Activated naive CD4-positive, alpha-beta T cell treated with Interleukin-2 at 50 U/mL for 16 hours (primary cell): ENCODE results near the gene PIH1D2.
A peak's percentile ranks its signal among the peaks of the same experiment; 100 is the strongest.
"Not testable (repeated sequence)": the region's sequence is repeated elsewhere in the genome, so short reads cannot be mapped to it uniquely, and the experiment has no call there.

Experiments
- DNase-seq: peaks from one replicate; pipeline ENCODE4 v3.0.0-alpha.2; 2020

Gene PIH1D2

GRCh38 chr11:112050721-112051120 lies 23.1 kb downstream of the PIH1D2 start:
- no peak for DNase-seq

DNA sequence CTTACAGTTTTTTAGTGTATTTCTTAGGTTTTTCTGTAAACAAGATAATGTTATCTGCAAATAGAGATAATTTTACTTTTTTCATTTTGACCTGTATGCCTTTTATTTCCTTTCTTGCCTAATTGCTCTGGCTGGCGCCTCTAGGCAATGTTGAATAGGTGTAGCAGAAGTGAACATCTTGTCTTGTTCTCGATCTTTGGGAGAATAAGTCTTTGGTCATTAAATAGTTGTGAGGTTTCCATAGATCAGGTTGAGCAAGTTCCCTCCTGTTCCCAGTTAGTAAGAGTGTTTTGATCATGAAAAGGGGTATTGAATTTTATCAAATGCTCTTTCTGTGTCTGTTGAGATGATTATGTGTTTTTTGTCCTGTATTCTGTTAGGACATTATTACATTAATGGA lies 24.0 kb downstream of the PIH1D2 start:
- DNase-seq = no peak

GRCh38 chr11:112048256-112048655 lies 25.6 kb downstream of the PIH1D2 start:
- not testable (repeated sequence) for DNase-seq

- DNase-seq = not testable (repeated sequence)
These were observed 27.2 kb downstream of the PIH1D2 start for GRCh38 chr11:112046647-112047046.

DNA sequence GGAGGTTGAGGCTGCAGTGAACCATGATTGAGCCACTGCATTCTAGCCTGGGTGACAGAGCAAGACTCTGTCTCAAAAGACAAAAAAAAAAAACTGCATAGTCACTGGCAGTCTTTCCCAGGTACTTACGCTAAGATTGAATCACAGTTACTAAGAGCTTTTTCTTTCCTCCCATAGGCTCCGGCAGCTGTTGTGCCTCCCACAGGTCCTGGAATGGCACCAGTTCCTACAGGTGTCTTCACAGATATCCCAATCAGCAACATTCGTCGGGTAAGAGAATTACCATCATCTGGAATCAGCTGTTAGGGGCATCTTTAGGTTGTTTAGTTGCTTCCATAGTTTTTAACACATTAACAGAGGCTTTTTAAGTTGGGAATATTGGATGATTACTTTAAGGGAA lies 28.9 kb downstream of the PIH1D2 start:
- no peak for DNase-seq

DNA sequence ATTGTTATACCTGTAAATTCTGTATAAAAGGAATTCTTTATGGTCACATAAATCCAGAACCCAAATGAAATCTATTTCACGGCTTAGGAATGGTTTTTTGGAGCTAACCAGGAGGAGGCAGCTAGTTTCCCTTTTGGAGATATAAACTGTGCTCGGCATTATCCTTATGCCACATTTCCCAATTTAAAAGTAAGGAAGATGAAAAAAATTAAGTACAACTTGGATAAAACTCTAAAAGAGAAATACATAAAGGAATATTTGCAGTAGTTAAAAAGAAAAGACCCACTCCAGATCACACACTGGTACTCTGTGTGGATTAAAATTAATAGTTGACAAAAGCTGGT lies 30.9 kb downstream of the PIH1D2 start:
- DNase-seq = no peak

- DNase-seq = no peak
These were observed 31.5 kb downstream of the PIH1D2 start for GRCh38 chr11:112042161-112042960.

- DNase-seq = no peak
These were observed 36.3 kb downstream of the PIH1D2 start for GRCh38 chr11:112037527-112037926.

- no peak for DNase-seq
These were observed 39.9 kb downstream of the PIH1D2 start for GRCh38 chr11:112033902-112034301.

GRCh38 chr11:112029460-112029859 lies 44.4 kb downstream of the PIH1D2 start:
- no peak for DNase-seq

- DNase-seq = not testable (repeated sequence)
These were observed 46.9 kb downstream of the PIH1D2 start for GRCh38 chr11:112026784-112027410.

DNA sequence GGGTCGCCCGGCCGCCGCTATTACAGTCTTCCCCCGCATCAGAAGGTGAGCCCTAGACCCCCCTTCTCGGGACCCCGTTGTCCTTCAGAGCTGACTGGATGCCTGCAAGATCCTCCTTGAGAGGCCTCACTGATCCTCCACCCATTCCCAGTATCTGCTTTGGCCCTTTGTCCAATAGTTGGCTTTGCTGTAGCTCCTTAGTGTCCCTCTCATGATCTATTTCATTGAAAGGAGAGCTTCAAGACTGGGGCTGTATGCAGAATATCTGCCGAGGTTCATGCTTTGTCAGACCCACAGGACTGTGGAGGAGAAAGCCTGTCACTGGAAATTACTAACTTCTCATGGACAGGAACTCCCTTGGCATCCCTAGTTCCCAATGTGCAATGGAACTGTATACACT lies 48.1 kb downstream of the PIH1D2 start:
- DNase-seq = no peak

DNA sequence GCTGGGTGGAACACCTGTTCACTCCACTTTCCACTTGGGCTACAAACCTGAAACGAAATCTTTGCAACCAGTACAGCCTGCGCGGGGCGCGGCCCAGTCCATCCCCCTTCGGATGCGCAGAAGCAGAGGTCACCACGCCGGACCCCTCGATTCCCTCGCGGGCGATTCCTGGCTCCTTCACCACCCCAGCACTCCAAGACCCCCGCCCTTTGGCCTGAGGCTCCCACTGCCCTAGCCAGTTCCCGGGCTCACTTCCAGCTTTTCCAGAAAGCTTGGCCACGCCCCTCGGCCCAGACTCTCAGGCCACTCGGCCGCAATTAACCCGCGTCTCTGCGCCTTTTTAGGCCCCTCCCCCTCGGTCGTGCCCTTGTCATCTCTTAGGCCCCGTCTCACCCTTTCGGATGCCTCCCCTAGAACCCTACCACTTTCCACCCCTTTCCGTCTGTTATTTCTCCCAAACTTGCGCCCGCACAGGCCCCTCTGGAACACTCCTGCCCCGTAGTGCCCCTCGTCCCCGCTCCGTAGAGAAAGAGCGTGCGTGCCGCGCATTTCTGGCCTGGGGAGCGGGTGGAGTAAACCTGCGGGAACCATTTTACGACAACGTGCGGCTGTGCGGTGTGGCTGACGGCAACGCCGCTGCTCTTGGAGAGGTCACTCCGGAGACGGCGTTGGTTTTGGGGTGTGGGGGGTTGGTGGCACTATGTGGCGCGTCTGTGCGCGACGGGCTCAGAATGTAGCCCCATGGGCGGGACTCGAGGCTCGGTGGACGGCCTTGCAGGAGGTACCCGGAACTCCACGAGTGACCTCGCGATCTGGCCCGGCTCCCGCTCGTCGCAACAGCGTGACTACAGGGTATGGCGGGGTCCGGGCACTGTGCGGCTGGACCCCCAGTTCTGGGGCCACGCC lies 48.8 kb downstream of the PIH1D2 start, which contains the start of gene DLAT:
DLAT (plus strand) TSS at position 636 of the 906 bp plus-strand sequence; CDS start at position 701, 65 bp downstream.
- peak; percentile 86 for DNase-seq

DNA sequence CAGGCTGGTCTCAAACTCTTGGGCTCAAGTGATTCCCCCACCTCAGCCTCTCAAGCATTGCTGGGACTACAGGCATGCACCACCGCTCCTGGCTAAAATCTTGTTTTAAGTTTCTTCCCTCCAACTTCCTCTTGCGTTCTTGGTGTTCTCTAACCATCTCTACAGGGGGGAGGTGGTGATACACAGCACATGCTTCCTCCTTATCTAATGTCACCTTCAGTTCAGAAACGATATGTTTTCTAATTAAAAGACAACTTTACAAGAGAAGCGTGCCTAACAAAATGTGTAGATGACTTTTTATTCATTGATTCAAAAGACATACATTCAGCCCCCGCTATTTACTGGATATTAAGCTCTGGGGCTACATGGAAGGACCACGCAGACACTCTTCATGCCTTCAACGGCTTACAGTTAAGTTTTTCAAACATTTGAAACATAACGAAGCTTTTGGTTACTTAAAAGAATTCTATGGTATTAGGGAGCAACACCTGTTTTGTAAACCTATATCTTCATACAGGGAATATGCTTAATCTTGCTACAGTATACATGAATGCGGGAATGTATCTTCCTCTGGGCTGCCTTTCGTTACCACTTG lies 49.5 kb downstream of the PIH1D2 start:
- DNase-seq = no peak

DNA sequence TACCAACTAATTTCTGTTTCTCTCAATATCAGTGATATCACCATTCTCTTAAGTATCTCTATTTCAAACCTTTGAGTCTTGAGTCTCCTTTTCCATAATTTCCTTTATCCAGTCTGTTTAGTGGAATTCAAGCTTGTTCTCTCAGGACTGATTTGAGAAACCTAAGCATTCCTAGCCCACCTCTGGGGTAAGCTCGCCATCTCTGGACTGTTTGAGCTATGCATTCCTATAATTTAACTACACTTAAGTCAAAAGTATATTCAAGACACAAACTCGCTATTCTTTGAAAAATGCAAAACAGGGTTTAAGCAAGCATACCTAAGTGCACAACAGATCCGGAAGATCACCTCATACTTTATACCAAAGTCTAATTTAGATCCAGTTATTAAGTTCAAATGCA lies 50.7 kb downstream of the PIH1D2 start:
- no peak for DNase-seq

GRCh38 chr11:112019066-112019465 lies 54.8 kb downstream of the PIH1D2 start:
- no peak for DNase-seq
